HG03432 (cell line): ENCODE results near the gene CYP4X1.
"Not testable (repeated sequence)": the region's sequence is repeated elsewhere in the genome, so short reads cannot be mapped to it uniquely, and the experiment has no call there.

Experiments
- ATAC-seq: cut with Tn5 transposase; IDR thresholded peaks from one replicate; pipeline ENCODE4 v1.9.1; 2021; ENCODE audit warnings: mild to moderate bottlenecking, moderate library complexity; ENCODE audit not compliant: unreplicated experiment

Gene CYP4X1, protein sequence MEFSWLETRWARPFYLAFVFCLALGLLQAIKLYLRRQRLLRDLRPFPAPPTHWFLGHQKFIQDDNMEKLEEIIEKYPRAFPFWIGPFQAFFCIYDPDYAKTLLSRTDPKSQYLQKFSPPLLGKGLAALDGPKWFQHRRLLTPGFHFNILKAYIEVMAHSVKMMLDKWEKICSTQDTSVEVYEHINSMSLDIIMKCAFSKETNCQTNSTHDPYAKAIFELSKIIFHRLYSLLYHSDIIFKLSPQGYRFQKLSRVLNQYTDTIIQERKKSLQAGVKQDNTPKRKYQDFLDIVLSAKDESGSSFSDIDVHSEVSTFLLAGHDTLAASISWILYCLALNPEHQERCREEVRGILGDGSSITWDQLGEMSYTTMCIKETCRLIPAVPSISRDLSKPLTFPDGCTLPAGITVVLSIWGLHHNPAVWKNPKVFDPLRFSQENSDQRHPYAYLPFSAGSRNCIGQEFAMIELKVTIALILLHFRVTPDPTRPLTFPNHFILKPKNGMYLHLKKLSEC

DNA sequence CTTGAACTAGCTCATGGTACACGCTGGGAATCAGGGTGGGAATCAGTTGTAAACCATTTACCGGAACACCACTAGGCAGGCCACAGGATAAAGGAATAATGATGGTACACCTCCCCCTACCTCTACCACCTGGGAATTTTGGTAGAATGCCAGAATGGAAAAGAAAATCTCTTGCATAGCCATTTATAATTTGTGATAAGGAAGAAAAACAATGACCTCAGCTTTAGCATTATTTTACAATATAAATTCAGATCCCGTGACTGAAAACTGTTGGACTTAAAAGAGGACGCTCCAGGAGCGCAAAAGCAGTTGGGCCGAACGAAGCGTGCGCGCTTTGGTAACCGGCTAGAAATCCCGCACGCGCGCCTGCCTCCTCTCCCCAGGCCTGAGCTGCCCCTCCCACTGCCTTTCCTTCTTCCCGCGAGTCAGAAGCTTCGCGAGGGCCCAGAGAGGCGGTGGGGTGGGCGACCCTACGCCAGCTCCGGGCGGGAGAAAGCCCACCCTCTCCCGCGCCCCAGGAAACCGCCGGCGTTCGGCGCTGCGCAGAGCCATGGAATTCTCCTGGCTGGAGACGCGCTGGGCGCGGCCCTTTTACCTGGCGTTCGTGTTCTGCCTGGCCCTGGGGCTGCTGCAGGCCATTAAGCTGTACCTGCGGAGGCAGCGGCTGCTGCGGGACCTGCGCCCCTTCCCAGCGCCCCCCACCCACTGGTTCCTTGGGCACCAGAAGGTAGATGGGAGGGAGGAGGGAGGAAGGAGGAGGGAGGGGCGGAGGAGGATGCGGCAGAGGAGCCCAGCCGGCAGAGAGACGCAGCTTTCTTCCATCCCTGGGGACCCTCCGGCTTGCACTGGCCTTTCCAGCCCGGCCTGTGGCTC lies at the start of gene CYP4X1:
Gene CYP4X1, plus strand, starts transcription at position 402 of the 873 bp plus-strand sequence. Its CDS starts 149 bp downstream, at position 551.
- no peak for ATAC-seq

DNA sequence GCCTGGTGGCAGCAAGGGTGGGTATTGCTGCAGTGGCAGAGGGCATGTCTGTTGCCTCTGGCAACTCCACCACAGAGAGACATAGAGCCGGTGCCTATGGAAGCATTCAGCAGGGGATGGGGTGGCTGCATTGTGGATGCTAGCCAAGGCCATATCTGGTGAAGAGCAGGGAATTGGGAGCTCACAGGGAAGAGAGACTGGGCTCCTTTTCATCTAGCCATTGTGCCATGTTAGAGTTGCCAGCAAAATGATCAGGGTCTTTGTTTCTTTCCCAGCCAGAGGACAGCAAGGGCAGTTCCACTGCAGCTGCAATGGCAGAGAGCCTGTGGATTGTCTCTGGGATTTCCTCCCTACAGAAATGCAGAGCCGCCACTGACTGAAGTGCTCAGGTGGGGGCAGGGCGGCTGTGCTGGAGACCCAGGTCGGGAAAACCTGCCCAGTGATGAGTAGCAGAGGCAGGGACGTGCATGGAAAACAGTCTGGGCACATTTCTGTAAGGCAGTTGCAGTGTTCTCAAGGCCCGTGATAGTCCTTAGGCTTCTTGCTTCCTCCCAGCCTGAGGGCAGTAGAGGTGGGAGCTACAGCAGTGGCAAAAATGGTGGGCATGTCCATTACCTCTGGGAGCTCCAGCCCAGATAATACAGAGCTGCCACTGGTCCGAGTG lies 40.2 kb upstream of the CYP4X1 start:
- ATAC-seq, result no peak

DNA sequence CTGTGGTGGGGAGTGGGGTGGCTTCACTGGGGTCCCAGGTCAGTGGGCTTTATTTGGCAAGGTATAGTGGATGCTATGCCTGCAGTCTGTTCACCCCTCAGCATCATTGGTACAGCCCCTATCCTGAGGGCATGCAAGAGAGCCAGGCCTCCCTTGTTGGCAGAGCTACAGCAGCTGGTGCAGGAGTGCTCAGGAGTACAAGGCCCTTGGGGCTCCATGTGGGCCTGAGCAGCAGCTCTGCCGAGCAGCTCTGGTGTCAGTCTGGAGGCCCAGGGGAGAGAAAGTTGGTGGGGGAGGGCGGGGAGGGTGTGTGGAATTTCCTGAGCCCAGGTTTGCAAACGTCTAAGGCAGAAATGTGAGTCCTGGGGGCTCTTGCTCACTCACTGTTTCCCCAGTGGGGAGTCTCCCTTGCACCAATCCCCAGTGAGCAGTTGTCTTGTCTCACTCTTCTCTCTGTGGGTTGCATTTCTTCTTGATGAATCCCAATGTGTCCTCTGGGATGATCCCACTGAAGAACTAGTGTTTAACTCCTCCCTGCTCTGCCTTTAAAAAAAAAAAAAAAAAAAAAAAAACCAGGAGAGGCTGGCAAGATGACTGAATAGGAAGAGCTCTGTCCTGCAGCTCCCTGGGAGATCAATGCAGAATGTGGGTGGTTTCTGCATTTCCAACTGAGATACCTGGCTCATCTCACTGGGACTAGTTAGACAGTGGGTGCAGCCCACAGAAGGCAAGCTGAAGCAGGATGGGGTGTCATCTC lies 39.5 kb upstream of the CYP4X1 start:
- no peak for ATAC-seq

DNA sequence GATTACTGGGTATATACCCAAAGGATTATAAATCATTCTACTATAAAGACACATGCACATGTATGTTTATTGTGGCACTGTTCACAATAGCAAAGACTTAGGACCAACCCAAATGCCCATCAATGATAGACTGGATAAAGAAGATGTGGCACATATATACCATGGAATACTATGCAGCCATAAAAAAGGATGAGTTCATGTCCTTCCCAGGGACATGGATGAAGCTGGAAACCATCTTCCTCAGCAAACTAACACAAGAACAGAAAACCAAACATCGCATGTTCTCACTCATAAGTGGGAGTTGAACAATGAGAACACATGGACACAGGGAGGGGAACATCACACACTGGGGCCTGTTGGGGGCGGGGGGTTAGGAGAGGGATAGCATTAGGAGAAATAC lies 32.9 kb upstream of the CYP4X1 start:
- not testable (repeated sequence) for ATAC-seq

DNA sequence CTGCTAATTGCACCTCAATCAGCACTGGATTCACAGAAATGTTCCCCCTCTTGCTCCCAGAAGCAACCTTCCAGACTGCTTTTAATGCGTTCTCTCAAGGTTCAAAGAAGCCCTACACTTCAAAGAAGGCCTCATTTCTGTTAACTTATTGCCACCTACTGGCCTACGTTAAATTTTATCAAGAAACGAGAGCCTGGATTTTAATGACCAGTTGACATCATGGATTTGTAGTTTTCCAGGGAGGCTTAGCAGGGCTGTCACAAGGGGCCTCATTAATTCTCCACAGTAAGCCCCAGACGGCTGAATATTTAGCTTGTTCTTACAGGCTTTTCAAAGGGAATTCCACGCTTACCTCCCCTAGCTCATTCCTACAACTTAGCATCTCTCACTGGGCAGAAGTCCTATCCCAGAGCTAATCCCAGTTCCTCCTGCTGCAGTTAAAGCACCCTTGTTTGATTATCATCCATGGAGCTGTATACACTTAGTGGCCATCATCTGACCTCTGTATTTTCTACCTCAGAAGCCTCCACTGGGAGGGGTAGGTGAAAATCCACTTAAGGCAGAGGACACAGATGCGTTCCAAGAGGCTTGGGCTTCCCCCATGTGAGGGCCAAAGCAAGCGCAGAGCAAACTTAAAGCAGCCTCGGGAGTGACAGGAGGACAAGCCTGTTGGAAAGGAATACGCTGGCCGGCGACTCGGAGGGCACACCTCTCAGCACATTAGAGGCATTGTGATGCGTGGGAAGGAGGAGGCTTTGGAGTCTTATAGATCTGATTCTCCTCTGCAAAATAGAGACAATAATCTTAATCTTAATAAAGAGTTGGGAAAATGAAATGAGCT lies 32.2 kb upstream of the CYP4X1 start:
- no peak for ATAC-seq

DNA sequence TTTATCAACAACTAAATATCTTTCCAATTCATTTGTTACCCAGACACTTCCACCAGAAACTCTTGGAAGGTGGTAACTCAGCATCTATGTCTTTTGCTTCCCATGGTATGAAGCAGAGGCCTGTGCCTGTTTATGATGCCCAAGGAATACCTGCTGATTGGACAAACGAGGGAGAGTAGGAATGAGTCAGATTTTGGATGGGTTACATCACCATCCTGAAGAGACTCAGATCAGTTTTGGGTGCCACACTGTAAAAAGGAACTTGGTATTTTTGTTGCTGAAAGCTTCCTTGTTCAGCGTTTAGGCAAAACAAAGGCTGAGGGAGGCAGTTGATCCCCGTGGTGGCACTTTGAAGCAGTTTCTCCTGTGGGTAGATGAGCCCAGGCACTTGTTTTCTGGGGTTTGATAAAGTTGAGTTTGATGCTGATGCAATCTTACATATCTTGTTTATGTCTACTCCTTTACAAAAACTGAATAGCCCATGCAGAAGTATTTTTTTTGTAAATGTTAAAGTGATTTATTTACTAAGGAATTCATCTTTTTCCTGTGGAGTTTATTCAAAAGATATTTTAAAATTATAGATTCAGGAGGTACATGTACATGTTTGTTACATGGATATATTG lies 26.7 kb upstream of the CYP4X1 start:
- no peak for ATAC-seq

DNA sequence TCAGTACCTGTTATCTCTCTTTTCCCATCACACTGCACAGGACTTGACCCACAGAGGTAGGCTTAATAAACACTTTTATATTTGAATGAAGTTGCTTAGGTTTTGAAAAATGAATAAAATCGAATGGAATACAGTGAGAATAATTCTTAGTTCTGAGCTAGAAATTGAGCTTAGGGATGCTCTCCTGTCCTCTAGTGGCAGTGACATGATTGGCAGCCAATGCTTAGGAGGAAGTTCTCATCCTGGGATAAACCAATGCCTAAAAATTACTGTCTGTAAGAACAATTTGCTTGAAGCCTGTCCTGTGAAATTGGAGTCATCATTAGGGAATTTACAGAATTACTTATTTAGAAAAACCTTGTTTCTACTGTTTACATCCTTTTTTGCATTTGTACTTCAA lies 21.3 kb upstream of the CYP4X1 start:
- ATAC-seq, result no peak

DNA sequence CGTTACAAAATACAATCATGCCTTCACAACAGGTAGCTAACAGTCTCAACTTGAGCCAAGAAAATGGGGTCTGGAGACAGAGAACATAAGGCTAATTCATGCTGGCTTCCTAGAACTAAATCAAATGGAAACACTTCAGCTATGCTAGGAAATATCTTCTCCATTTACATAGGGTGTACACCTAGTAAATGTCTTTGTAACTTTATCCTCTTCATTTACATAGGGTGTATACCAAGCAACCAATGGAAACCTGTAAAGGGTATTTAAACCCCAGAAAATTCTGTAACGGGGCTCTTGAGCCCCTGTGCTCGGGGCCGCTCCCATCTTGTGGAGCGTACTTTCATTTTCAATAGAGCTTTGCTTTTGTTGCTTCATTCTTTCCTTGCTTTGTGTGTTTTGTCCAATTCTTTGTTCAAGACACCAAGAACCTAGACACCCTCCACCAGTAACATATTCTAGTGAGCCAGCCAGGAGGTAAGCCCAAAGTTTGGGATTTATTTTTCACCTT lies 19.5 kb upstream of the CYP4X1 start:
- no peak for ATAC-seq

DNA sequence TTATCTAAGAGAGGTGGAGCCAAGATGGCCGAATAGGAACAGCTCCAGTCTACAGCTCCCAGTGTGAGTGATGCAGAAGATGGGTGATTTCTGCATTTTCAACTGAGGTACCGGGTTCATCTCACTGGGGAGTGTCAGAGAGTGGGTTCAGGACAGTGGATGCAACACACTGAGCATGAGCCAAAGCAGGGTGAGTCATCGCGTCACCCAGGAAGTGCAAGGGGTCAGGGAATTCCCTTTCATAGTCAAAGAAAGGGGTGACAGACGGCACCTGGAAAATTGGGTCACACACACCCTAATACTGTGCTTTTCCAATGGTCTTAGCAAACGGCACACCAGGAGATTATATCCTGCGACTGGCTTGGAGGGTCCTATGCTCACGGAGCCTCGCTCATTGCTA lies 17.0 kb upstream of the CYP4X1 start:
- ATAC-seq, result not testable (repeated sequence)

DNA sequence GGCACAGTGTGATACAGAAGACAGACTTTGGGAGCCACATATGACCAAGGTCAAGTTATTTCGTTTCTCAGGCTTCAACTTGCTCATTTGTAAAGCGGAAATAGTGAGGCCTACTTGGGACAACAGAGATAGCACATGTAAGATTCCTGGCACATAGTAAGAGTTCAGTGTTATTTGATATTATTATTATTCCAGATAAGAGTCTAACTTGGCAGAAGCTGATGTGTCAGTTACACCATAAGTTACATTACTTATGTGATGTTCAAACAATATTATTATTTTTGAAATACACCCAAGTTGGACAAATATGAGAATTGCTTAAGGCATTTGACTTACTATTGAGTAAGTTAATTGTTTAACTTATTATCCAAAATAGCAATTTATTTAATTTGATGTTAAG lies 10.2 kb upstream of the CYP4X1 start:
- no peak for ATAC-seq

DNA sequence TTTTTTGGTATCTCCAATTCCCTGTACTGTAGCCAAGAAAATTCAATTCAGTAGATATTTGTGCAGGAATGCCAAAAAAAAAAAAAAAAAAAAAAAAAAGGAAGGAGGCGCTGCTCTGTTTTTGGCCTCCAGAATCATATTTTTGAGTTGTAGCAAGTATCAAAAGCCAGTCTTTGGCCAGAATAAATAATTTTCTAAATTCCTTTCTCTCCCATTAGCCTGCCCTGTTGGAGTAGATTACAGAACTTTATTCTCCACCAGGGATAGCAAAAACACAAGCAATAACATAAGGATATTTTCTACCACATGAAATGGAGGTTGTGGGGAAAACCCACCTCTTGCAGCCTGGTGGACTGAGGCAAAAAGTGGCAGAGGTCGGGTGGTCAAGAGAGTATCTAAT lies 2.4 kb upstream of the CYP4X1 start:
- ATAC-seq, result no peak

DNA sequence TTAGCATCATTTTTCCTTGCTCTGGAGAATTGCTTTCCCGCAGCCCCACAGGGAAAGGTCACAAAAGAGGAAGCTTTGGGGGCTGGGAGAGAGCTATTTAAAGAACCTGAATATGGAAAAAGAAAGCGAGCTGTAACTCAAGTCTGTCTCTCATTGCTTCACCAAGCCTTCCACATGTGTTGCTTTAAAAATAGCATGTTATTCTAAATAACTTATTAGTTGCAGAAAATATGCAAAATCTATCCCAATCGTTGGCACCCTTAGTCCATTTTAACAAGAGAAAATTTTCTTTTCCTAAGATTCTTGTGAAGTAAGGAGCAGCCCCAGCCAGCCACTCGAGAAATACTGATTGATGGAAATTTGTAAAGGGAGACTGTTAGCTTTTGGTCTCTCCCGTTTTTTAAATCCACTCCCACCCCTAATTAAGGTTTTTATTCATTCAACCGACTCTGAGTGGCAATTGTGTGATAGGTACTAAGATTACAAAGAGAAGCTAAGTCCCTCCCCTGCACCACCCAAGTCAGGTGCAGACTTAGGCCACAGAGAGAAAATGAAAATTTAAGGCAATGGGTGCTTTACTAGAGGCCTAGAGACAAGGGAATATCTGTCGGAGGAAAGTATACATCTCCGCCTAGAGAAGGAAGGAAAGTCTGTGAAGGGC lies 802 bp downstream of the CYP4X1 start:
- no peak for ATAC-seq

DNA sequence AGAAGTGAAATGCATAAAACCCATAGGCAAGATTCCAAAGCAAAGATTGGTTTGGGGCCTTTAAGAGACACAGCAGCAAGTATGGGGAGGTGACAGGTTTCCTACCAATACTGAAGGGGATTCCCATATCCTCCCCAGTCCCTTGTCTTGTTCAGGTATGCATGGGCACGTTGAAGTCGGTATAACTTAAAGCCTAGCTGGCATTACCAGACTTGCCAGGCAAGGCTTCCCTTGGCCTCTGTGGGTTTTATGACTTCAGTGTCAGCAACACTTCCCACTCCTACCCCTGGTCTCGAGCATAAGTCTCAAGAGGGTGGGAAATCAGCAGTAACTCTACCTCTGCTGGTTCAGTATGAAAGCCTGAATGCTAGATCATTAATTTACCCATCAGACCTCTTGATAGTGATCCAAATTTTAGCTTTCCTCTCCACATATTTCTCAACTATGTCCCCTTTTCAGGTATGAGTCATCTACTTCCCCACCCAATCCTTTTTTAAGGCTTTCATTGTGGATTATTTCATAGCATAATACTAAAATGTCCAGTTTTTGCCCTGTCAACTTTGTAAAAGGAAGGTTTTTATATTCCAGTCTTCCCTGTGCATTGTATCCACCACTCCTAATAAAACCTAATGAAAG lies 6.8 kb downstream of the CYP4X1 start:
- ATAC-seq, result no peak

DNA sequence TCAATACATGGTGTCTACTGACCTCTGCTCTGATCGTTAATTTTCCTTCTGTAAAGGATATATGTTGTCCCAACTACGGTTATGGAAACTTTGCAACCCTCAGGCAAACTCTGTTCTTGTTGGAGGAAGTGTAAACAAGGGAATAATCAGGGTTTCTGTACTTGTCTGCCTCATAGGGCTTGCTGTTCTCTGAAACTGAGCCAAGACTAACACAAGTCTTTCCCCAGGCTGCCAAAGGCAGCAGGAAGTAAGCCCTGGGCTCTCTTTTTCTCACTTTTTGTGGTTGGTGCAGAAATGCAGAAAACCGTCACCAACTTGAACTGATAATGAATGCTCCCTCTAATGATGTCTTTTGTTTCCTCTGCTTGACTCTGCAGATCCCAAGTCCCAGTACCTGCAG lies 7.6 kb downstream of the CYP4X1 start:
- no peak for ATAC-seq

DNA sequence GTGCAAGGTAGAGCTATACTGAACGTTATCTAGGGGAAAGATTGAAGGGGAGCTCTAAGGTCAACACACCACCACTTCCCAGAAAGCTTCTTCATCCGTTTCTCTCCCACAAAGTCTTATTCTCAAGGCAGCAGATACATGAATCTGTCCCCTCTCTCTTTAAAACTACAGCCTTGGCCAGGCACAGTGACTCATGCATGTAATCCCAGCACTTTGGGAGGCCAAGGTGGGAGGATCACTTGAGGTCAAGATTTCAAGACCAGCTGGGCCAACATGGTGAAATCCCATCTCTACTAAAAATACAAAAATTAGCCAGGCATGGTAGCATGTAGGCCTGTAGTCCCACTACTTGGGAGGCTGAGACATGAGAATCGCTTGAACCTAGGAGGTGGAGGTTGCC lies 8.1 kb downstream of the CYP4X1 start:
- no peak for ATAC-seq

DNA sequence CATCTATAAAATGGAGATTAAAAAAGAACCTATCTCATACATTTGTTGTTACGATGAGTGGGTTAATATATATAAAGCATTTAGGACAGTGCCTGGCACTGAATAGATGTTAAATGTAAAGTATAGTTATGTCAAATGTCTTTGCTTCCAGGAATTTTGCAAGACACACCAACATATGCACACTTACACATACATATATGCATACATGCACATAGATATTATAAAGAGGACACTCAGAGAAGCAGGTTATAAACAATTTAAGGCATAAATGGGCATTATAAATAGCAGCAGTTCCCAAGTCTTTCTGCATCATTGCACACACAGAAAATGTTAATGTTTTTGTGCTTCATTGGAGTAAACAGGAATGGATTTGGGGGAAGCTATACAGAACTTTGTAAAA lies 13.3 kb downstream of the CYP4X1 start:
- ATAC-seq, result no peak

DNA sequence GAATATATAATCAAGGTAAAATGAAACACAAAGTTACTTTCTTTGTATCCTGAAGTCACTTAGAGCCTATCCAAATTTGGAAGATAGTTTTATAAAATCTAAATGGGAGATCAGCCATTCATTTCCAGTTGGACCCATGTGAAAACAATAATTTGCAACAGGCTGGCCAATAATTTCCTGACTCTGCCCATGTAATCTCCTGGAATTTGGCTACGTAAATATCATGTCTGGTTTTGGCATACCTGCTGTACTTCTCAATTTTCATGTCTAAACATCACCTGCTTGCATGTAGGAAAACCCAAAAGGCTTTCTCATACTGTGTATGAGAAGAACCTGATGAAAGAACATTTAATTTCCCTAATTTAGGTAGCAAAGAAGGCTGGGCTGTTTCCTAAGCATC lies 35.9 kb downstream of the CYP4X1 start:
- no peak for ATAC-seq

DNA sequence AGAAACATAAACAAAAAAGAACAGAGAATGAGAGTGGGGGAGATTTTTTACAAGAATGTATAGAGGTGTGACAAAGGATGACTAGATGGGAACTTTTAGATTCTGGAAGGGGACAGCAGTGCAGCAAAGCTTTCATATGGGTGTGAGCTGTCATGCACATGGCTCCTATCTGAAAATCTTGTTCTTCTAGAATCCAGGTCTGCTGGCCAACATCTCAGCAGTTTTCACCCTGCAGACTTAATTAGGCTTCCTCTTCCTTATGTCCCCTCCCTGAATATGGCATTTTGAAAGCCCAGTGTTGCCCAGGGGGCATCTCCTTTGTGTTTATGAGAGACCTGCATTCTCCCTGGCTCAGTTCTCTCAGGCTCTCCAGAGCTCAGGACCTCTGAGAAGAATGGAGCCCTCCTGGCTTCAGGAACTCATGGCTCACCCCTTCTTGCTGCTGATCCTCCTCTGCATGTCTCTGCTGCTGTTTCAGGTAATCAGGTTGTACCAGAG lies 43.7 kb downstream of the CYP4X1 start, which contains the start of gene CYP4Z1:
Gene CYP4Z1, plus strand, starts transcription at position 135 of the 498 bp plus-strand sequence. Its CDS starts 260 bp downstream, at position 395.
- no peak for ATAC-seq
